GM21367 (cell line): Measurements from ENCODE around the gene ATIC.

ENCODE experiments used
- ATAC-seq: cut with Tn5 transposase; IDR thresholded peaks from one replicate; pipeline ENCODE4 v1.9.1; 2021; ENCODE audit not compliant: unreplicated experiment

Gene ATIC

GRCh38 chr2:215314896-215315295 lies 3.0 kb downstream of the ATIC start:
- ATAC-seq: no peak

GRCh38 chr2:215315301-215315700 lies 3.4 kb downstream of the ATIC start:
- ATAC-seq: no peak

GRCh38 chr2:215316336-215316735 lies 4.5 kb downstream of the ATIC start:
- ATAC-seq: no peak

GRCh38 chr2:215319500-215319899 lies 7.6 kb downstream of the ATIC start:
- no peak for ATAC-seq

- ATAC-seq: no peak
Observed at GRCh38 chr2:215320102-215320501, 8.2 kb downstream of the ATIC start.

- no peak for ATAC-seq
Observed at GRCh38 chr2:215320679-215321078, 8.8 kb downstream of the ATIC start.

- ATAC-seq: no peak
Observed at GRCh38 chr2:215324811-215325210, 13.0 kb downstream of the ATIC start.

GRCh38 chr2:215328066-215328465 lies 16.2 kb downstream of the ATIC start:
- no peak for ATAC-seq

GRCh38 chr2:215332872-215333595 lies 21.2 kb downstream of the ATIC start:
- ATAC-seq: peak; percentile 86

- ATAC-seq: no peak
Observed at GRCh38 chr2:215338883-215339679, 27.2 kb downstream of the ATIC start.

- ATAC-seq: no peak
Observed at GRCh38 chr2:215347878-215348277, 36.0 kb downstream of the ATIC start.

- no peak for ATAC-seq
Observed at GRCh38 chr2:215352602-215353001, 40.7 kb downstream of the ATIC start.

- no peak for ATAC-seq
Observed at GRCh38 chr2:215354771-215355695, 43.2 kb downstream of the ATIC start.

- ATAC-seq: no peak
Observed at GRCh38 chr2:215355801-215356200, 43.9 kb downstream of the ATIC start.

GRCh38 chr2:215356334-215356947 lies 44.6 kb downstream of the ATIC start:
- ATAC-seq: no peak

GRCh38 chr2:215356948-215357461 lies 45.1 kb downstream of the ATIC start:
- ATAC-seq: no peak

- ATAC-seq: no peak
Observed at GRCh38 chr2:215357660-215358059, 45.8 kb downstream of the ATIC start.

GRCh38 chr2:215358312-215358845 lies 46.5 kb downstream of the ATIC start:
- ATAC-seq: no peak

GRCh38 chr2:215358891-215359575 lies 47.2 kb downstream of the ATIC start:
- ATAC-seq: no peak

GRCh38 chr2:215359576-215359922 lies 47.7 kb downstream of the ATIC start:
- no peak for ATAC-seq
